Measurements from ENCODE around the gene MYO5A.
"Not testable (repeated sequence)": the region's sequence is repeated elsewhere in the genome, so short reads cannot be mapped to it uniquely, and the experiment has no call there.

MYO5A gene

GRCh38 chr15:52287114-52287513, 241.6 kb downstream of the MYO5A start:
- TF ChIP-seq CTCF (IDR thresholded peaks at IDR 0.05; ENCODE audit: extremely low read depth, missing control alignments) = no peak

GRCh38 chr15:52285941-52286340, 242.7 kb downstream of the MYO5A start:
- not testable (repeated sequence) for DNase-seq (ENCODE audit: low spot score)

More at GRCh38 chr15:52287114-52287513, 241.6 kb downstream of the MYO5A start:
- DNase-seq (ENCODE audit: low spot score) = no peak

- no peak for DNase-seq (ENCODE audit: low spot score)
- no peak for TF ChIP-seq CTCF (IDR thresholded peaks at IDR 0.05; ENCODE audit: extremely low read depth, missing control alignments)
Observed at GRCh38 chr15:52284164-52284563, 244.5 kb downstream of the MYO5A start.

GRCh38 chr15:52283281-52283680, 245.4 kb downstream of the MYO5A start:
- DNase-seq (ENCODE audit: low spot score) = no peak
- TF ChIP-seq CTCF (IDR thresholded peaks at IDR 0.05; ENCODE audit: extremely low read depth, missing control alignments) = no peak

GRCh38 chr15:52282418-52282817, 246.3 kb downstream of the MYO5A start:
- TF ChIP-seq CTCF (IDR thresholded peaks at IDR 0.05; ENCODE audit: extremely low read depth, missing control alignments) = no peak
- DNase-seq (ENCODE audit: low spot score) = no peak

GRCh38 chr15:52281085-52282035, 247.3 kb downstream of the MYO5A start:
- TF ChIP-seq CTCF (IDR thresholded peaks at IDR 0.05; ENCODE audit: extremely low read depth, missing control alignments) = no peak
- no peak for DNase-seq (ENCODE audit: low spot score)

GRCh38 chr15:52280326-52281084, 248.2 kb downstream of the MYO5A start:
- DNase-seq (ENCODE audit: low spot score) = no peak
- TF ChIP-seq CTCF (IDR thresholded peaks at IDR 0.05; ENCODE audit: extremely low read depth, missing control alignments) = no peak

Measured in GM20000 (cell line).